SK-N-SH (cell line): Measurements from ENCODE around the gene GMPR2. TPM values are rescaled to one million over a fixed set of nuclear protein-coding genes. Genes with fewer than 3 reads are reported as not detected.

ENCODE experiments used
- CTCF ChIA-PET: fragments of 300-600, 350-600 bp; formaldehyde crosslinking; extraction: SDS; loops from one replicate; lab custom pipeline; 2021; lab: Yijun Ruan, JAX
- POLR2A ChIA-PET: fragments of 350-600 bp; sonication (Branson Sonifier 250); formaldehyde crosslinking; extraction: SDS; loops from one replicate; lab custom pipeline; 2020; ENCODE audit warnings: antibody characterized with exemption, inconsistent platforms; lab: Yijun Ruan, JAX
- DNase-seq: peaks from one replicate; pipeline ENCODE4 v3.0.0; 2012
- H2AFZ ChIP-seq: fragments of 200-600 bp; sonication (generic); 2 replicates; pipeline ENCODE4 v1.8.1; 2016; ENCODE audit warnings: antibody characterized with exemption, mild to moderate bottlenecking, low read depth
- H3F3A ChIP-seq: fragments of 200-600 bp; sonication (generic); replicated peaks from 2 replicates; pipeline ENCODE3; 2016; ENCODE audit warnings: antibody characterized with exemption, mild to moderate bottlenecking; ENCODE audit not compliant: insufficient read depth
- H3K27ac ChIP-seq, 2 experiments: fragments of 200-500 bp in 1 of 2; fragments of 200-600 bp in 1 of 2; sonication (Bioruptor generic) in 1 of 2; sonication (generic), shearing (Covaris generic) in 1 of 2; 2 replicates each; pipeline versions ENCODE4 v1.5.1 to v1.6.1; 2014 to 2016; ENCODE audit warnings: low read depth in 2 of 2, inconsistent platforms in 1 of 2, low read length in 1 of 2, mild to moderate bottlenecking in 1 of 2, mixed read lengths in 1 of 2
- H3K27me3 ChIP-seq: fragments of 200-600 bp; sonication (generic), shearing (Covaris generic); 2 replicates; pipeline ENCODE4 v1.6.1; 2016; ENCODE audit warnings: mixed run types; ENCODE audit not compliant: insufficient read depth
- H3K36me3 ChIP-seq, 2 experiments: fragments of 200-500 bp in 1 of 2; fragments of 200-600 bp in 1 of 2; sonication (Bioruptor generic) in 1 of 2; sonication (generic) in 1 of 2; replicated peaks in 1 of 2; 2 replicates each; pipeline versions ENCODE3 to v1.5.1; 2014 to 2016; ENCODE audit warnings: low read length in 1 of 2, mild to moderate bottlenecking in 1 of 2; ENCODE audit not compliant: insufficient read depth in 2 of 2, control insufficient read depth in 1 of 2
- H3K4me1 ChIP-seq, 2 experiments: fragments of 200-500 bp in 1 of 2; fragments of 200-600 bp in 1 of 2; sonication (Bioruptor generic) in 1 of 2; sonication (generic), shearing (Covaris generic) in 1 of 2; 2 replicates each; pipeline versions ENCODE4 v1.5.1 to v1.6.1; 2014 to 2016; ENCODE audit warnings: low read depth in 1 of 2, low read length in 1 of 2, mixed run types in 1 of 2; ENCODE audit not compliant: insufficient read depth in 2 of 2, control insufficient read depth in 1 of 2
- H3K4me2 ChIP-seq: fragments of 200-600 bp; sonication (generic), shearing (Covaris generic); 2 replicates; pipeline ENCODE4 v1.6.1; 2017; ENCODE audit warnings: mixed run types
- H3K4me3 ChIP-seq, 2 experiments: fragments of 200-500 bp in 1 of 2; fragments of 200-600 bp in 1 of 2; sonication (Bioruptor generic) in 1 of 2; sonication (generic), shearing (Covaris generic) in 1 of 2; 2 replicates each; pipeline versions ENCODE4 v1.5.1 to v1.8.1; 2014 to 2016; ENCODE audit warnings: low read depth in 2 of 2, inconsistent platforms in 1 of 2, low read length in 1 of 2, mild to moderate bottlenecking in 1 of 2, mixed read lengths in 1 of 2, moderate library complexity in 1 of 2
- H3K79me2 ChIP-seq: fragments of 200-600 bp; sonication (generic); 2 replicates; pipeline ENCODE4 v1.8.1; 2017; ENCODE audit warnings: mild to moderate bottlenecking; ENCODE audit not compliant: insufficient read depth
- H3K9ac ChIP-seq: fragments of 200-600 bp; sonication (generic); 2 replicates; pipeline ENCODE4 v1.6.1; 2017; ENCODE audit warnings: mixed run types
- H3K9me2 ChIP-seq: fragments of 200-600 bp; sonication (generic); 2 replicates; pipeline ENCODE4 v1.6.1; 2017; ENCODE audit warnings: mixed run types
- H3K9me3 ChIP-seq: fragments of 200-600 bp; sonication (generic); 2 replicates; pipeline ENCODE4 v1.6.1; 2017; ENCODE audit warnings: mixed run types, mild to moderate bottlenecking, moderate library complexity
- H4K20me1 ChIP-seq: fragments of 200-600 bp; sonication (generic); 2 replicates; pipeline ENCODE4 v1.6.1; 2017; ENCODE audit warnings: mild to moderate bottlenecking, mixed run types; ENCODE audit not compliant: insufficient read depth
- EZH2phosphoT487 ChIP-seq: fragments of 200-600 bp; sonication (generic); IDR thresholded peaks from 2 replicates; pipeline ENCODE4 v1.6.1; 2017; ENCODE audit warnings: low read depth, mixed run types, mild to moderate bottlenecking, antibody characterized with exemption, moderate library complexity, borderline replicate concordance
- FOXJ3 ChIP-seq: sonication (generic); formaldehyde crosslinking; IDR thresholded peaks from 2 replicates; pipeline ENCODE4 v1.5.1; 2020; ENCODE audit warnings: mild to moderate bottlenecking, missing genetic modification reagents
- JUND ChIP-seq: IDR thresholded peaks from 2 replicates; pipeline ENCODE4 v1.4.0; 2012
- MAX ChIP-seq: IDR thresholded peaks from 2 replicates; pipeline ENCODE4 v1.4.0; 2012; ENCODE audit warnings: low read depth
- MXI1 ChIP-seq: IDR thresholded peaks from 2 replicates; pipeline ENCODE4 v1.6.1; 2012; ENCODE audit warnings: mild to moderate bottlenecking, low read depth, low read length, improper control_type of control experiment
- NFIC ChIP-seq: IDR thresholded peaks from 2 replicates; pipeline ENCODE4 v1.4.0; 2012; ENCODE audit warnings: borderline replicate concordance
- NRF1 ChIP-seq: IDR thresholded peaks from 2 replicates; pipeline ENCODE4 v1.6.1; 2012; ENCODE audit warnings: low read depth, mild to moderate bottlenecking, low read length
- POLR2AphosphoS5 ChIP-seq: IDR thresholded peaks from 2 replicates; pipeline ENCODE4 v1.6.1; 2012; ENCODE audit warnings: low read depth, low read length
- RAD21 ChIP-seq: IDR thresholded peaks from 2 replicates; pipeline ENCODE4 v1.6.1; 2012; ENCODE audit warnings: mild to moderate bottlenecking, low read length
- RCOR1 ChIP-seq: fragments of 150-350 bp; IDR thresholded peaks from 2 replicates; pipeline ENCODE4 v1.6.1; 2017; ENCODE audit warnings: antibody characterized with exemption, low read length
- RXRA ChIP-seq: IDR thresholded peaks from 2 replicates; pipeline ENCODE4 v1.4.0; 2012; ENCODE audit warnings: low read depth, mild to moderate bottlenecking, borderline replicate concordance
- SMC3 ChIP-seq: IDR thresholded peaks from 2 replicates; pipeline ENCODE4 v1.6.1; 2012; ENCODE audit warnings: low read depth, low read length, improper control_type of control experiment
- TAF1 ChIP-seq: IDR thresholded peaks from 2 replicates; pipeline ENCODE4 v1.6.1; 2012; ENCODE audit warnings: low read depth, mild to moderate bottlenecking, low read length, moderate library complexity, borderline replicate concordance
- TEAD4 ChIP-seq: IDR thresholded peaks from 2 replicates; pipeline ENCODE4 v1.4.0; 2012; ENCODE audit warnings: mild to moderate bottlenecking, borderline replicate concordance; ENCODE audit not compliant: insufficient read depth
- ZBTB33 ChIP-seq: IDR thresholded peaks from 2 replicates; pipeline ENCODE4 v1.4.0; 2012; ENCODE audit warnings: low read depth, borderline replicate concordance
- WGBS: methylation state at CpG from one replicate; pipeline ENCODE4 v1.1.6; 2017; ENCODE audit warnings: low lambda C conversion rate; 5-methylcytosine and 5-hydroxymethylcytosine counted together
- polyA plus RNA-seq, 3 experiments: library from polyadenylated mRNA; depleted of rRNA; stranded (reverse); fragments of >200 nt; gene quantifications; 2 replicates each; pipeline ENCODE4 v1.2.3, GENCODE V29; 2012
- TF ChIP-seq, protein P1 (sequence below): fragments of 150-350 bp; IDR thresholded peaks from 2 replicates; pipeline ENCODE4 v1.6.1; 2016; ENCODE audit warnings: mild to moderate bottlenecking, low read depth, low read length
- TF ChIP-seq, protein P2 (sequence below): IDR thresholded peaks from 2 replicates; pipeline ENCODE4; 2012

Gene GMPR2
- polyA plus RNA-seq, 1 of the 3 experiments (the other 2 are of a cell fraction) = 97.0 TPM

GRCh38 chr14:24224618-24225071 is 8.1 kb upstream of the GMPR2 start (continued):
- TF ChIP-seq RCOR1 (no peak), ZBTB33 (no peak), TEAD4 (no peak), FOXJ3 (CRISPR knock-in tag) (no peak), NFIC (0 out of 2 replicates have a peak, but pooled peaks have one; percentile 22), TAF1 (no peak), MXI1 (no peak)
- TF ChIP-seq, protein P1, sequence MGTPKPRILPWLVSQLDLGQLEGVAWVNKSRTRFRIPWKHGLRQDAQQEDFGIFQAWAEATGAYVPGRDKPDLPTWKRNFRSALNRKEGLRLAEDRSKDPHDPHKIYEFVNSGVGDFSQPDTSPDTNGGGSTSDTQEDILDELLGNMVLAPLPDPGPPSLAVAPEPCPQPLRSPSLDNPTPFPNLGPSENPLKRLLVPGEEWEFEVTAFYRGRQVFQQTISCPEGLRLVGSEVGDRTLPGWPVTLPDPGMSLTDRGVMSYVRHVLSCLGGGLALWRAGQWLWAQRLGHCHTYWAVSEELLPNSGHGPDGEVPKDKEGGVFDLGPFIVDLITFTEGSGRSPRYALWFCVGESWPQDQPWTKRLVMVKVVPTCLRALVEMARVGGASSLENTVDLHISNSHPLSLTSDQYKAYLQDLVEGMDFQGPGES = no peak

DNA sequence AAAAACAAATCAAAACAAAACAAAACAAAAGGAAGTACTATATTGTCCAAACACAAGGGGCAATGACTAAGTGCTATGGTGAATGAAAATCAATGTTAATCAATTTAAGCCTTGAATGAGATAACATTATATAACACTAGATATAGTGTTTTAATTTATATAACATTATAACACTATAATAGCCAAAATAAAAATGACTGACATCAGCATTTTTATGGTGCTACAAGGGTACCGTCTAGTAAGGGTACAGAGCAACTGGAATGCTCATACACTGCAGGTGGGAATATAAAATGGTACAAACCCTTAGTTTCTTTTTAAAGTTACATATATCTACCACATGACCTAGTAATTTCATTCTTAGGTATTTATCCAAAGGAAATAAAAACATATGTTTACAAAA is 6.3 kb upstream of the GMPR2 start:
- DNase-seq = no peak
- no peak overlapping the region for H3K4me2 ChIP-seq
- H3K4me1 ChIP-seq = peaks cover 7 to 24% of the 10 kb centered on the region in 2 experiments; a peak in 3 of 4 replicates
- H3K9me2 ChIP-seq = no peaks in the 10 kb centered on the region
- H3K9ac ChIP-seq = no peak overlapping the region
- WGBS = 94% methylated on average over 1 of the region's 1 CpG
- H2AFZ ChIP-seq = no peak overlapping the region
- H3K9me3 ChIP-seq = no peaks in the 10 kb centered on the region
- peaks cover 100% of the 10 kb centered on the region for H3K79me2 ChIP-seq
- no peak overlapping the region for H3K4me3 ChIP-seq
- no peak overlapping the region for H3K27ac ChIP-seq
- CTCF ChIA-PET = interaction anchor here (2.1 kb wide), 1 partner anchor 10 kb away, joined by 11 read pairs; the partner anchor contains the start of gene MDP1
- peaks cover 27% of the 10 kb centered on the region for H3F3A ChIP-seq
- H3K27me3 ChIP-seq = no peaks in the 10 kb centered on the region
- H4K20me1 ChIP-seq = peaks cover 13% of the 10 kb centered on the region
- peaks cover 6 to 22% of the 10 kb centered on the region in 2 experiments for H3K36me3 ChIP-seq
- TF ChIP-seq EZH2phosphoT487 (no peak), POLR2AphosphoS5 (no peak), RCOR1 (no peak), RXRA (no peak), RAD21 (no peak), NRF1 (no peak), SMC3 (no peak), JUND (no peak), MAX (no peak), NFIC (no peak)
- TF ChIP-seq, protein P2, sequence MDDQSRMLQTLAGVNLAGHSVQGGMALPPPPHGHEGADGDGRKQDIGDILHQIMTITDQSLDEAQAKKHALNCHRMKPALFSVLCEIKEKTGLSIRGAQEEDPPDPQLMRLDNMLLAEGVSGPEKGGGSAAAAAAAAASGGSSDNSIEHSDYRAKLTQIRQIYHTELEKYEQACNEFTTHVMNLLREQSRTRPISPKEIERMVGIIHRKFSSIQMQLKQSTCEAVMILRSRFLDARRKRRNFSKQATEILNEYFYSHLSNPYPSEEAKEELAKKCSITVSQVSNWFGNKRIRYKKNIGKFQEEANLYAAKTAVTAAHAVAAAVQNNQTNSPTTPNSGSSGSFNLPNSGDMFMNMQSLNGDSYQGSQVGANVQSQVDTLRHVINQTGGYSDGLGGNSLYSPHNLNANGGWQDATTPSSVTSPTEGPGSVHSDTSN = no peak
- TF ChIP-seq, all 33 proteins: peak for 0
- POLR2A ChIA-PET = no interaction called here
